GM21526 (cell line): ENCODE measurements around the gene TMEM229B.

Source experiments
- ATAC-seq: cut with Tn5 transposase; IDR thresholded peaks from one replicate; pipeline ENCODE4 v1.9.1; 2021; ENCODE audit warnings: moderate library complexity; ENCODE audit not compliant: unreplicated experiment, low FRiP score

TMEM229B gene

GRCh38 chr14:67428501-67429031, 60.0 kb downstream of the TMEM229B start:
- ATAC-seq: no peak

GRCh38 chr14:67426983-67427606, 61.4 kb downstream of the TMEM229B start:
- no peak for ATAC-seq

- no peak for ATAC-seq
These were observed 62.4 kb downstream of the TMEM229B start for GRCh38 chr14:67426161-67426560.

- ATAC-seq: no peak
These were observed 62.9 kb downstream of the TMEM229B start for GRCh38 chr14:67425608-67426007.

GRCh38 chr14:67424539-67424938, 64.0 kb downstream of the TMEM229B start:
- no peak for ATAC-seq

- no peak for ATAC-seq
These were observed 65.1 kb downstream of the TMEM229B start for GRCh38 chr14:67423424-67423823.

- no peak for ATAC-seq
These were observed 66.9 kb downstream of the TMEM229B start for GRCh38 chr14:67421356-67422224.
